Mesodermal cell (in vitro differentiated cells): ENCODE data around the gene CCDC137.
A peak's percentile ranks its signal among the peaks of the same experiment; 100 is the strongest.

Source experiments
- H3K27ac ChIP-seq: 2 replicates; pipeline ENCODE4 v1.7.0; 2013; ENCODE audit warnings: mild to moderate bottlenecking, low read depth, low read length, moderate library complexity; ENCODE audit not compliant: severe bottlenecking
- H3K36me3 ChIP-seq: 2 replicates; pipeline ENCODE4 v1.7.1; 2013; ENCODE audit warnings: mild to moderate bottlenecking, low read length, moderate library complexity; ENCODE audit not compliant: control insufficient read depth, insufficient read depth
- H3K4me1 ChIP-seq: one replicate; pipeline ENCODE4 v1.7.1; 2013; ENCODE audit warnings: mild to moderate bottlenecking, low read length; ENCODE audit not compliant: insufficient read depth, control insufficient read depth, poor library complexity, severe bottlenecking
- H3K4me3 ChIP-seq: 2 replicates; pipeline ENCODE4 v1.7.0; 2013; ENCODE audit warnings: low read length, control low read depth, mild to moderate bottlenecking; ENCODE audit not compliant: insufficient read depth, poor library complexity, severe bottlenecking; ENCODE audit errors: extremely low read depth
- H3K9me3 ChIP-seq: 2 replicates; pipeline ENCODE4 v1.7.1; 2013; ENCODE audit warnings: mild to moderate bottlenecking, low read length, moderate library complexity; ENCODE audit not compliant: control insufficient read depth
- WGBS, 2 experiments: methylation state at CpG; one replicate each; pipeline ENCODE4 v1.1.5; 2013; ENCODE audit warnings: missing lambda C conversion rate in 2 of 2; ENCODE audit not compliant: insufficient coverage in 2 of 2; 5-methylcytosine and 5-hydroxymethylcytosine counted together

The CCDC137 gene

GRCh38 chr17:81693509-81694210, 27.1 kb downstream of the CCDC137 start:
- Histone ChIP-seq H3K4me3 (no peak overlapping the region), H3K36me3 (peaks cover 99% of the 10 kb centered on the region), H3K4me1 (no peaks in the 10 kb centered on the region), H3K27ac (no peak overlapping the region), H3K9me3 (no peaks in the 10 kb centered on the region)
- 97 to 98% methylated on average over 23 to 25 of the region's 35 CpGs for WGBS, 2 experiments

GRCh38 chr17:81694810-81695209, 28.3 kb downstream of the CCDC137 start:
- Histone ChIP-seq H3K27ac (no peak overlapping the region), H3K9me3 (no peaks in the 10 kb centered on the region), H3K4me1 (no peaks in the 10 kb centered on the region), H3K36me3 (peaks cover 96% of the 10 kb centered on the region), H3K4me3 (no peak overlapping the region)
- WGBS, 2 experiments = 96 to 97% methylated on average over 17 to 19 of the region's 19 CpGs

- Histone ChIP-seq H3K4me1 (no peaks in the 10 kb centered on the region), H3K9me3 (no peaks in the 10 kb centered on the region), H3K4me3 (no peak overlapping the region), H3K27ac (no peak overlapping the region), H3K36me3 (peaks cover 92% of the 10 kb centered on the region)
- 94 to 99% methylated on average over 6 of the region's 6 CpGs for WGBS, 2 experiments
Measured at GRCh38 chr17:81695211-81695610, 28.7 kb downstream of the CCDC137 start.

- Histone ChIP-seq H3K27ac (no peak overlapping the region), H3K4me3 (no peak overlapping the region), H3K4me1 (no peaks in the 10 kb centered on the region), H3K9me3 (no peaks in the 10 kb centered on the region), H3K36me3 (peaks cover 86% of the 10 kb centered on the region)
- 97 to 98% methylated on average over 21 to 22 of the region's 22 CpGs for WGBS, 2 experiments
Measured at GRCh38 chr17:81695801-81696200, 29.3 kb downstream of the CCDC137 start.

GRCh38 chr17:81696218-81696941, 29.8 kb downstream of the CCDC137 start:
- 96 to 99% methylated on average over 40 of the region's 40 CpGs for WGBS, 2 experiments
- Histone ChIP-seq H3K4me3 (no peak overlapping the region), H3K9me3 (no peaks in the 10 kb centered on the region), H3K36me3 (peaks cover 85% of the 10 kb centered on the region), H3K27ac (no peak overlapping the region), H3K4me1 (peaks cover 2% of the 10 kb centered on the region)

GRCh38 chr17:81697261-81698044, 30.9 kb downstream of the CCDC137 start:
- H3K9me3 ChIP-seq = no peaks in the 10 kb centered on the region
- H3K4me3 ChIP-seq = no peak overlapping the region
- H3K27ac ChIP-seq = no peak overlapping the region
- 95% methylated on average over 22 to 24 of the region's 25 CpGs for WGBS, 2 experiments
- H3K36me3 ChIP-seq = peaks cover 84% of the 10 kb centered on the region
- peaks cover 8% of the 10 kb centered on the region for H3K4me1 ChIP-seq

- H3K9me3 ChIP-seq = no peaks in the 10 kb centered on the region
- 98% methylated on average over 19 to 24 of the region's 25 CpGs for WGBS, 2 experiments
- no peak overlapping the region for H3K4me3 ChIP-seq
- H3K27ac ChIP-seq = no peak overlapping the region
- H3K36me3 ChIP-seq = peaks cover 67% of the 10 kb centered on the region
- H3K4me1 ChIP-seq = peaks cover 13% of the 10 kb centered on the region
Measured at GRCh38 chr17:81700353-81701287, 34.1 kb downstream of the CCDC137 start.

GRCh38 chr17:81701288-81702071, 34.9 kb downstream of the CCDC137 start:
- WGBS, 2 experiments = 87 to 90% methylated on average over 16 to 20 of the region's 23 CpGs
- Histone ChIP-seq H3K9me3 (no peaks in the 10 kb centered on the region), H3K27ac (no peak overlapping the region), H3K36me3 (peaks cover 68% of the 10 kb centered on the region), H3K4me3 (peak overlapping the region; percentile 92), H3K4me1 (peaks cover 13% of the 10 kb centered on the region)

- H3K27ac ChIP-seq = peak within 1 kb of the TSS; percentile 88
- H3K4me1 ChIP-seq = peaks cover 13% of the 10 kb centered on the region
- peaks cover 68% of the 10 kb centered on the region for H3K36me3 ChIP-seq
- H3K9me3 ChIP-seq = no peaks in the 10 kb centered on the region
- peak within 1 kb of the TSS; percentile 92 for H3K4me3 ChIP-seq
- 0 to 1% methylated on average over 92 to 93 of the region's 102 CpGs for WGBS, 2 experiments
Measured at GRCh38 chr17:81702934-81703746, 36.6 kb downstream of the CCDC137 start, which contains the start of gene MRPL12. Gene MRPL12, plus strand, starts transcription at chr17:81703367. Its CDS starts 135 bp downstream, at chr17:81703502.
